ENCODE data around the gene IFITM2.
"Not testable (repeated sequence)": the region's sequence is repeated elsewhere in the genome, so short reads cannot be mapped to it uniquely, and the experiment has no call there.

The IFITM2 gene

DNA sequence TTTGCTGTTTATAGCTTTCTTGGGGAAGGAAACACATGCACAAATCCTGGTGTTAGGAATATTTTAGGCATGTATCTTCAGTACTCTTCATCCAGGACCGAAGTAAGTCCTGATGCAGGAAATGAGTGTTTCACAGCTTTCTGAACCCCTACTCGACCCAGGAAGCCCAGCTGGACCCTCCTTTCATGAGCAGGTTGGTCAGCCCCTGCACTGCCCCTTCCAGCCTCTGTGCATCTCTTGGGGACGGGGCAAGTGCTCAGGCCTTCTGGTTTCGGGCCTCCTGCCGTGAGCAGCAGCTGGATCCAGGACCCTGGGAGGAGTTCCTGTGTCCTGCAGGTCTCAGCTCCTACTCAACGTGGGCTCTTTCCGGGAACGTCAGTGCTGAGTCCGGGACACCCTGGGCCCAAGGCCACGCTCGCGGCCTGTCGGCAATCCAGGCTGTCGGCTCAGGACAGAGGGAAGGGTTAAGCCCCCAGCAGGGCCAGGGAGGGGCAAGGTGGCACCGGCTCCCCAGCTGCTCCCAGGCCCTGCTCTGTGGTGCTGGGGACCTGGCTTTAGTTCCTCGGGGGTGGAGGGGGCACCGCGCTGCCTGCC is 2.5 kb downstream of the IFITM2 start:
- DNase-seq = not testable (repeated sequence)

DNA sequence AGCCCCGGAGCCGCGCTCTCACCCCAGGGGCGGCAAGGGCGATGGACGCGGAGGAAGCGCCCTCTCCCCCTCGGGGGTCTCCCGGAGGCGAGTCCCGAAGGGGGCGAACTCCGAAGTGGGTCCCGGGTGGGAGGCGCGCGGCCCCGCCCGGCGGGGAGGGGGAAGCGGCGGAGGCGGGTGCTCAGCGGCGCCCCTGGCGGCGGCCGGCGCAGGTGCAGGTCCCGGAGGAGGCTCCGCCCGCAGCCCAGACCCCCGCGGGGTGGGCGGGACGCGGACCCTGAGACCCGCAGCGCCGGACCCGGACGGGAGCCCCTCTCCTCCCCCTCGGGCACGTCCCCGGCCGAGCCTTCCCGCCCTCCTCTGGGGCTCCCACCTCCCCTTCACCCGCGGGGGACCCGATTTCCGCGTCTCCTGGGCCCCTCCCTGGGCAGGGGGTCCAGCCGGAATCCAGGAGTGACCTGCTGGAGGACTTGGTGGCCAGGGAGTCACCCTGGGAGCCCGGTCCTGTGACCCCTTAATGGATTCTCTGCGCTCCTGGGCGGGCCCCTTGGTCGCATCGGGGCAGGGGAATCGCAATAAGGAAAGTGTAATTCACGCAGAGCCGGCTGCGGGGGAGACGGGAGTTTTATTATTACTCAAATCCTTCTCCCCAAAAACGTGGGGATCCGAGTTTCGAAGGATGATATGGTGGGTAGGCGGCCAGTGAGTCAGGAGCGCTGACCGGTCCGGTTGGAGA is 3.6 kb downstream of the IFITM2 start:
- DNase-seq = not testable (repeated sequence)

DNA sequence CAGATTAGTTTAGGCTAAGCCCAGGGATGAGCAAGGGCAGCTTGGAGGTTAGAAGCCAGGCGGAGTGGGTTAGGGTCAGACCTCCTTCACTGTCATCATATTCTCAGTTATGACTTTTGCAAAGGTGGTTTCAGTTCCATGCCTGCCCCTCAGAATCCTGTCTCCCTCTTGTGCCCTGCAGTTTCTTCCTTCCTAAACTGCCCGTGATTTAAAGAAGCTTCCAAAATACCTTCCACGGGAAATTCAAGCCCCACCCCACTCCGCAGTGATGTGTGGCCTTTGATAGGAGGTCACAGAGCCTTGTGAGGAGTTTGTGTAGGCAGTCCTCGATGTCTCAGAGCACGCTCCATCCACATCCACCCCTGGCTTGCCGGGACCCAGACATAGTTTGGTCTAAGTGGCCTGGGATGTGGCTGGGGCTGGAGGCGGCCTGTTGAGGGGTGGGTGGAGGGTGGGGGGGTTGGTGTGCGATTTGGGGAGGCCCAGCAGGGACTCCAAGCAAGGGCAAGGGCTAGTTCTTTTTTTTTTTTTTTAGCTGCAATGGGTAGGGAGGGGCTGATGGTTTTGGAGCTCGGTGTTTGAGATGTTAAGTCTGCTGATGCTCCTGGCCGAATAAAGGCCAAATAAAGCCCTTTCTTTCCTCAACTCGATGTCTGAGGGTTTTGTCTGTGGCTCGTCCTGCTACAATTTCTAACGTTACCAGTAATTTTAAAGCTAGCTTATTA is 4.6 kb downstream of the IFITM2 start:
- peak in 1 of 5 donors; percentile 41 for DNase-seq

DNA sequence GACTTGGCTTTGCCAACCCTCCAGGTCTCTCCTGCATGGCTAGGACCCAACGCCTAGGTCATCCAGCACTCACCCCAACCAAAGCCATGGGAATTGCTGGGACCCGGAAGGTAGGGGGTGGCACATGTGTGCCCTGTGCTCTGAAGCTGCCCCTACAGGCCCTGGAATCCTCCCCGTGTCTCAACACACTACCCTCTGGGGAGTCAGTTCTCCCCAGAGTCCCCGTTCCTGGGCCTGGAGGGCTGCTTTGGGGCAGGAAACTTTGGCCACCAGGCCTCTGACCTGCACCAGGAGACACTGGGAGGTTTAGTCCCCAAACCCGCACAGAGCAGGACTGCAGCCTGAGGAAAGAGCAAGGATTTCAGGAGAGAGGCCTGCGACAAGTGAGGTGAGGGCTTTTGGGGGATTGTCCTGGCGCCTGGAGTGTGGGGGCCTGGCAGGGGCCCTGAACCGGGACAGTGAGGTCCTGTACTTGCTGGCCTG is 5.7 kb downstream of the IFITM2 start:
- no peak for DNase-seq

DNA sequence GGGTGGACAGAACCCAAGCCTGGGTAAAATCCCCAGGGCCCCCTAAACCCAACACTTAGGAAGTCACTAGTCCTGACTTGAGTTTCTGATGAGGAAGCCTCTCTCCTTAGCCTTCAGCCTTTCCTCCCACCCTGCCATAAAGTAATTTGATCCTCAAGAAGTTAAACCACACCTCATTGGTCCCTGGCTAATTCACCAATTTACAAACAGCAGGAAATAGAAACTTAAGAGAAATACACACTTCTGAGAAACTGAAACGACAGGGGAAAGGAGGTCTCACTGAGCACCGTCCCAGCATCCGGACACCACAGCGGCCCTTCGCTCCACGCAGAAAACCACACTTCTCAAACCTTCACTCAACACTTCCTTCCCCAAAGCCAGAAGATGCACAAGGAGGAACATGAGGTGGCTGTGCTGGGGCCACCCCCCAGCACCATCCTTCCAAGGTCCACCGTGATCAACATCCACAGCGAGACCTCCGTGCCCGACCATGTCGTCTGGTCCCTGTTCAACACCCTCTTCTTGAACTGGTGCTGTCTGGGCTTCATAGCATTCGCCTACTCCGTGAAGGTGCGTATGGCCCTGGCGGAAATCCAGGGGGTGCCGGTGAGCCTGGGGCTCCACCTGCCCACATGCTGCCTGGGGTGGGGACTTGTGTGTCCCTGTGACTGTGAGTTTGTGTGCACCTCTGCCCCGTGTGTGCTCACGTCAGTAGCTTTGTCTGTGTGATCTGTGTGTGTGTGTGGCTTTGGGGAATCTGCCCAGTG is 6.4 kb downstream of the IFITM2 start, which contains the start of gene IFITM1:
Gene IFITM1 (plus strand): TSS at position 254 of the 767 bp plus-strand sequence. CDS start 131 bp downstream, at position 385.
- DNase-seq = peak in 3 of 5 donors; percentile 40 to 92 (median 50)

DNA sequence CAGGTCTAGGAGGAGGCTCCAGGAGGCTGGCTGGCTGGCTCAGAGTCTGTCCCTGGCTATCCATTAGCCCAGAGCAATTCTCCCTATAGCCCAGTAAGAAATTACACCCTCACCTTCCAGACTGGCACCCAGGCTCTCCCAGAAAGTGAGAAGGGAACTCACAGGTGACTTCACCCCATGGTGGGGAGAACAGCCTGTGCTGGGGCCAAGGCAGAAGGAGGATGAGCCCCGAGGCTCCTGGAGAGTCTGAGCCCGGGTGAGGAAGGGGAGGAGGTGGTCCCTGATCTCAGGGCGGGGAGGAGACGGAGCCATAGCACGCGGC is 6.9 kb downstream of the IFITM2 start:
- DNase-seq = not testable (repeated sequence)

DNA sequence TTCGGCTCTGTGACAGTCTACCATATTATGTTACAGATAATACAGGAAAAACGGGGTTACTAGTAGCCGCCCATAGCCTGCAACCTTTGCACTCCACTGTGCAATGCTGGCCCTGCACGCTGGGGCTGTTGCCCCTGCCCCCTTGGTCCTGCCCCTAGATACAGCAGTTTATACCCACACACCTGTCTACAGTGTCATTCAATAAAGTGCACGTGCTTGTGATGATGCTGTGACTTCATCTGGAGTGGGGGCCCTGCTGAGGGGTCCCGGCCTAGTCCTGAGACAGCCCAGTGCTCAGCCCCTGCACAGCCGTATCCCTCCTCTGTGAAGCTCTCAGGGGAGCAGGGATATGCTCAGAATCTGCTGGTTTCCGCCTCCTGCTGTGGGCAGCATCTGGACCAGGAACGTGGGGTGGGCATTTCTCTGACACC is 7.5 kb downstream of the IFITM2 start:
- peak in 1 of 5 donors; percentile 44 for DNase-seq

DNA sequence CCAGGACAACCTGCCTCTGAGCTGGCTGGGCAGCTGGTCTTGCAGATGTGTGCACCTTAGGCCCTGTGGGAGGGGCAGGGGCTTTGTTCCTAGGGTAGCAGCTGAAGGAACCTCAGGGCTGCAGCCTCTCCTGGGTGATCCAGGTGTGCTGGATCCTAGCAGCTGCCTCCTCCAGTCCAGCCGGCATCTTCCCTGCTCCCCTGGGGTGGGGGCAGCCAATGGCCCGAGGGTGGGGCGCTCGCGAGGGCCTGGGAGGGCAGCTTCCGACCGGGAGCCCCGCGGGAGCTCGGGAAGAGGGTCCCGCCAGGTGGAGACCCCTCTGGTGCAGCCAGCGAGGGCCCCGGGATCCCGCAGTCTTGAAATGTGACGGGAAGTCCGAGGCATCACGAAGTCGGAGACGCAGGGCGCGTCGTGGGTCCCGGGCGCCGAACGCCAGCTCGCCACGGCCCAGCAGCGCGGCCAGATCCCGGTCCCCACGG is 7.9 kb downstream of the IFITM2 start:
- DNase-seq = no peak

DNA sequence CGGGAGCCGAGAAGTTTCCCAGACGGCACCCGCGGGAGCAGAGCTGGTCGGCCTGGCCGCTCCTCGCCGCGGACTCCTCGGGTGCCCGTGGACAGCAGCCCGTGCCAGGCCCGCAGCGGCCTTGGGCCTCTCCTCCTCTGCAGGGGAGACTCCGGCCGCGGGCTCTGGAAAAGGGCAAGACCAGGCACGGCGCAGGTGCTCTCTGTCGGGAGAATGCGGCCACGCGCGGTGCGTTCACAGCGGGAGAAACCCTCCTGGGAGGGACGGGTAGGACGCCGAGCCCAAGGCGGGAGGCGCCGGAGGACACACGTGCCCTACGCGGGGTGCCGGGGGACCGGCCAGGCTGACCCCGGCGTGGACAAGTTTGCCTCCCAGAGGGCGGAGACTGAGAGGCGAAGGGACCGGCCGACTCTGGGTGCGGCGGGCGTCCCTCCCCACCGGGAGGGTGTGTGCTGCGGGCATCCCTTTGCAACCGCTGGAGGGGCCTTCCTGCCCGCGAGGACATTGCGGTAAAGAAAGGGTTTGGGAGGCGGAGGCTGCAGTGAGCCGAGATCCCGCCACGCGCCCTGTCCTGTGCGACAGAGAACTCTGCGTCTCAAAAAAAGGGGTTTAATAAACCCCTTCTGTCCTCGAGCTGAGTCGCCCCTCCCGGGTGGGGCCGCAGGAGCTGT is 8.6 kb downstream of the IFITM2 start:
- DNase-seq = peak in 1 of 5 donors; percentile 53

DNA sequence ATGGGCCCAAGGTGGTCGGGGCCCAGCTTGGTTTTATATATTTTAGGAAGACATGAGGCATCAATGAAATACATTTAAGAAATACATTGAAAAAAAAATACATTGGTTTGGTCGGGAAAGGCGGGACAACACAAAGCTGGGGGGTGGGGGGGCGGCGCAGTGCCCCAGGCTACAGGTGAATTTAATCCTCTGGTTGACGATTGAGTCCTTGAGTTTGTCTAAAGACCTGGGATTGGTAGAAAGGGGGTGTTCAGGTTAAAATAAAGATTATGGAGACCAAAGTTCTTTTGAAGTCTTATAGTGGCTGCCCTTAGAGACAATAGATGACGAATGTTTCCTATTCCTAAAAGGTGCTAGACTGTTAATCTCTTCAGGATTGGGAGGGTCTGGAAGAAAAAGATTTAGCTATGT is 9.3 kb downstream of the IFITM2 start:
- no peak for DNase-seq

DNA sequence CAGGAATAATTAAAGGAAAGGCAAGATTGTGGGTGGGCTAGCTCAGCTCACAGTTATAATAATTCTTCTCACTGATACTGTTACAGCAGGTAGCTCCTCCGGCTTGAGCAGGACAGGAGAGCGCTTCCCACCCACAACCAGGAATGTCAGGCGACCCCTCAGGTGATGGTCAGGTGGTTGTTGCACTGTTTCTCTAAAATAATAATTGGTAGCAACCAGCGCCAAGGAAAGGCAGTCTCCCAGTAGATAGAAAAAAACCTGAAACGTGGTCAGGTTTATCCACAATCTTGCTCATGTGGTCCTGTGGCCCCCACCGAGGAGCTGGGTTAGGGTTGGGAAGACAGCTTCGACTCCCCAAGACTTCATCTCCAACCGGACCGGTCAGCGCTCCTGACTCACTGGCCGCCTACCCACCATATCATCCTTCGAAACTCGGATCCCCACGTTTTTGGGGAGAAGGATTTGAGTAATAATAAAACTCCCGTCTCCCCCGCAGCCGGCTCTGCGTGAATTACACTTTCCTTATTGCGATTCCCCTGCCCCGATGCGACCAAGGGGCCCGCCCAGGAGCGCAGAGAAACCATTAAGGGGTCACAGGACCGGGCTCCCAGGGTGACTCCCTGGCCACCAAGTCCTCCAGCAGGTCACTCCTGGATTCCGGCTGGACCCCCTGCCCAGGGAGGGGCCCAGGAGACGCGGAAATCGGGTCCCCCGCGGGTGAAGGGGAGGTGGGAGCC is 10.2 kb downstream of the IFITM2 start:
- DNase-seq = not testable (repeated sequence)

DNA sequence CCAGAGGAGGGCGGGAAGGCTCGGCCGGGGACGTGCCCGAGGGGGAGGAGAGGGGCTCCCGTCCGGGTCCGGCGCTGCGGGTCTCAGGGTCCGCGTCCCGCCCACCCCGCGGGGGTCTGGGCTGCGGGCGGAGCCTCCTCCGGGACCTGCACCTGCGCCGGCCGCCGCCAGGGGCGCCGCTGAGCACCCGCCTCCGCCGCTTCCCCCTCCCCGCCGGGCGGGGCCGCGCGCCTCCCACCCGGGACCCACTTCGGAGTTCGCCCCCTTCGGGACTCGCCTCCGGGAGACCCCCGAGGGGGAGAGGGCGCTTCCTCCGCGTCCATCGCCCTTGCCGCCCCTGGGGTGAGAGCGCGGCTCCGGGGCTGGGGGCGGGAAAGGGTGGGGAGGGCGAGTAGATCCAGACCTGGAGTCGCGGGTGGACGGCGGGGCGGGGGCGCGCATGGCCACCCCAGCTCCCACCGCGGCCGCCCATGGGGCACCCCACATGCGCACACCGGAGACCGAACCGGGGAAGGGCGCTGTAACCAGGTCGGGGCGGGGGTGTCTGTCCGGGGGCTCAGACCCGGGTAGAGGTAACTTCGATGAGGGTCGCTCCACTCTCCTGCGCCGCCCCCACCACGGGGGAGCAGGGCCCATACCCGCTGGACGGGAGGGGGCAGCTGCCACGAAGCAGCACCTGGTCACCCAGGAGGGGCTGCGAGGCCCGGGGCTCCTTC is 10.9 kb downstream of the IFITM2 start:
- not testable (repeated sequence) for DNase-seq

DNA sequence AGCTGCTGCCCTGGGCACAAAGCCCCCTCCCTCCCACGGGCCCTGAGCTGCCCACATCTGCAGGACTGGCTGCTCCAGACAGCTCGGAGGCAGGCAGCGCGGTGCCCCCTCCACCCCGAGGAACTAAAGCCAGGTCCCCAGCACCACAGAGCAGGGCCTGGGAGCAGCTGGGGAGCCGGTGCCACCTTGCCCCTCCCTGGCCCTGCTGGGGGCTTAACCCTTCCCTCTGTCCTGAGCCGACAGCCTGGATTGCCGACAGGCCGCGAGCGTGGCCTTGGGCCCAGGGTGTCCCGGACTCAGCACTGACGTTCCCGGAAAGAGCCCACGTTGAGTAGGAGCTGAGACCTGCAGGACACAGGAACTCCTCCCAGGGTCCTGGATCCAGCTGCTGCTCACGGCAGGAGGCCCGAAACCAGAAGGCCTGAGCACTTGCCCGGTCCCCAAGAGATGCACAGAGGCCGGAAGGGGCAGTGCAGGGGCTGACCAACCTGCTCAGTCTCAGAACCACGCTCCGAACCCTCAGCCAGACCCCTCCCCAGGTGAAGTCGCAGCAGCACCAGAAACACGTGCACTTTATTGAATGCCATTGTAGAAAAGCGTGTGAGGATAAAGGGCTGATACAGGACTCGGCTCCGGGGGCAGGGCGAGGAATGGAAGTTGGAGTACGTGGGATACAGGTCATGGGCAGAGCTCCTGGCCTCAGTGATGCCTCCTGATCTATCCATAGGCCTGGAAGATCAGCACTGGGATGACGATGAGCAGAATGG is 11.7 kb downstream of the IFITM2 start:
- DNase-seq = not testable (repeated sequence)

DNA sequence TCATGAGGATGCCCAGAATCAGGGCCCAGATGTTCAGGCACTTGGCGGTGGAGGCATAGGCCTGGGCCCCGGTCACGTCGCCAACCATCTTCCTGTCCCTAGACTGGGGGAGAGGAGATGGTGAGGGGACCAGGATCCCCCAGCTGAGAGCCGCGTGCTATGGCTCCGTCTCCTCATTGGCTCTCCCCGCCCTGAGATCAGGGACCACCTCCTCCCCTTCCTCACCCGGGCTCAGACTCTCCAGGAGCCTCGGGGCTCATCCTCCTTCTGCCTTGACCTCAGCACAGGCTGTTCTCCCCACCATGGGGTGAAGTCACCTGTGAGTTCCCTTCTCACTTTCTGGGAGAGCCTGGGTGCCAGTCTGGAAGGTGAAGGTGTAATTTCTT is 12.3 kb downstream of the IFITM2 start:
- not testable (repeated sequence) for DNase-seq

DNA sequence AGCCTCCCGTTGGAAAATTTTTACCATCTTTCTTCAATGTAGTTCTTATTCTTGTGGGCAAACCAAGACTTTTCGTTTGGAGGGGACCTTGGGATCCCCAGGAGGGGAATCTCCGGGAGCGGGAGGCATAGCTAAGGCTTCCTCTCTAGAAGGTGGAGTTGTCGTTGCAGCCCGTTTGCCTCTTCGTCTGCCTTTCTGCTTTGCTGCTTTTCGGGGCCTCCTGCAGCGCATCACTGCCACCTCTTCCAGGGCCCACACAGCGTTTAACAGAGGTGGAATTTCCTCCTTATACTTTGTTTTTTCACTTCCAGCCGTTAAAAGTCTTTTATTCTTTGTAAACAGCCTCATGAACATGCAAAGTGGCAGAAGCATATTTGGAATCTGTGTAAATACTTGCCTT is 16.5 kb downstream of the IFITM2 start:
- DNase-seq = no peak

DNA sequence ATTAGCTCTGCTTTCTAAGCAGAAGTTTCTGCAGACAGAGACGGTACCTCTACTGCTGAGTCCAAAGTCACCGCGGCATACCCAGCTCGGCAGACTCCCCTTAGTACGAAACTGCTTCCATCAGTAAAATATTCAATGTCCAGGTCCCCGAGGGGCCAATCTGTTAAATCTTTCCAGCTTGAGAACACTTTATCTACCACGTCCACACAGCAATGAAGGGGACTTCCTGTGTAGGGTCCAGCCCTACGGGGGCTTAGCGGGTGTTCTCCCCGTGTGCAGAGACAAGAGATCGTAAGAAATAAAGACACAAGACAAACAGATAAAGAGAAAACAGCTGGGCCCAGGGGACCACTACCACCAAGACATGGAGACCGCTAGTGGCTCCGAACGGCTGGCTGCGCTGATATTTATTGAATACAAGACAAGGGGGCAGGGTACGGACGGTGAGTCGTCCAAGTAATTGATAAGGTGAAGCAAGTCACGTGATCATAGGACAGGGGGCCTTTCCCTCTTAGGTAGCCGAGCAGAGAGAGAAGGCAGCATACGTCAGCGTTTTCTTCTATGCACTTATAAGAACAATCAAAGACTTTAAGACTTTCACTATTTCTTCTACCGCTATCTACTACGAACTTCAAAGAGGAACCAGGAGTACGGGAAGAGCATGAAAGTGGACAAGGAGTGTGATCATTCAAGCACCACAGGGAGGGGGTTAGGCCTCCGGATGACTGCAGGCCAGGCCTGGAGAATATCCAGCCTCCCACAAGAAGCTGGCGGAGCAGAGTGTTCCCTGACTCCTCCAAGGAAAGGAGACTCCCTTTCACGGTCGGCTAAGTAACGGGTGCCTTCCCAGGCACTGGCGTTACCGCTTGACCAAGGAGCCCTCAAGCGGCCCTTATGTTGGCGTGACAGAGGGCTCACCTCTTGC is 17.2 kb downstream of the IFITM2 start:
- not testable (repeated sequence) for DNase-seq

DNA sequence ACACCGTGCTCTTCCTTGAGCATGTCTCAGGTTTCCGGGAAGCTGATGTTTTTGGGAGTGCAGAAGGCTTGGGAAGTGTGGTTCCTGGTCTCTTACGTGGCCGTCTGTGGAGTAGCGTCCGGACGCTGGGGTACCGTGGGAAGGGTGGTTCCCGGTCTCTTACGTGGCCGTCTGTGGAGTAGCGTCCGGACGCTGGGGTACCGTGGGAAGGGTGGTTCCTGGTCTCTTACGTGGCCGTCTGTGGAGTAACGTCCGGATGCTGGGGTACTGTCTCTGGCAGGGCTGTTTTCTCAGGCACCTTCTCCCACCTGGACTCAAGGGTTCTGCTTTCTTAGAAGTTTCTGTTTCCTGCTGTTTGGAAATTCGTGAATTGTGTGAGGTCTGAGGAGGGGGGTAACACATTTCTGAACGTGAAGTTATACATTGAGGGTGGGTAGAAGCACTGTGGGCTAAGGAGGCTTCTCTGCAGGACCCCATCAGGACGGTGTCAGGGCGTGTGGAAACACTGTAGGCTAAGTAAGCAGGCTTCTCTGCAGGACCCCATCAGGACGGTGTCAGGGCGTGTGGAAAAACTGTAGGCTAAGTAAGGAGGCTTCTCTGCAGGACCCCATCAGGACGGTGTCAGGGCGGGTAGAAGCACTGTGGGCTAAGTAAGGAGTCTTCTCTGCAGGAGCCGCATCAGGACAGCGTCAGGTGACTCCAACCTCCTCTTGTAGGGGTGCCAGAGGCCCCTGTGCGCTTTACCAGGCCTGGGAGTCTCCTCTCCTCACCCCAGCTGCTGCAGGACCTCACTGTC is 18.4 kb downstream of the IFITM2 start:
- DNase-seq = no peak

DNA sequence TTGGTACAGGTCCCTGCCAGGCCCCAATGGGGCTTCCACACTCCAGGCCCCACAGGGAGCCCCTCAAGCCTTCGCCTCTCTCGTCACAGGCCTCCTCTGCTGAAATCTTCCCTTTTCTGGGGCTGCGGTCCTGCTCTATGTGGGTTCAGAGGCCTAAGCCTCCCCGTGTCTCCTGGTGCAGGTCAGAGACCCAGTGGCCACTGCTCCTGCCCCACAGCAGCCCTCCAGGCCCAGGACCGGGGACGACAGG is 18.9 kb downstream of the IFITM2 start:
- no peak for DNase-seq
